GM18526 (cell line): ENCODE measurements around the gene TTC21A.

Source experiments
- POLR2A ChIP-seq: IDR thresholded peaks from 3 replicates; pipeline ENCODE4 v1.6.1; 2011; ENCODE audit not compliant: insufficient read length; ENCODE audit errors: extremely low read depth

Gene TTC21A

DNA sequence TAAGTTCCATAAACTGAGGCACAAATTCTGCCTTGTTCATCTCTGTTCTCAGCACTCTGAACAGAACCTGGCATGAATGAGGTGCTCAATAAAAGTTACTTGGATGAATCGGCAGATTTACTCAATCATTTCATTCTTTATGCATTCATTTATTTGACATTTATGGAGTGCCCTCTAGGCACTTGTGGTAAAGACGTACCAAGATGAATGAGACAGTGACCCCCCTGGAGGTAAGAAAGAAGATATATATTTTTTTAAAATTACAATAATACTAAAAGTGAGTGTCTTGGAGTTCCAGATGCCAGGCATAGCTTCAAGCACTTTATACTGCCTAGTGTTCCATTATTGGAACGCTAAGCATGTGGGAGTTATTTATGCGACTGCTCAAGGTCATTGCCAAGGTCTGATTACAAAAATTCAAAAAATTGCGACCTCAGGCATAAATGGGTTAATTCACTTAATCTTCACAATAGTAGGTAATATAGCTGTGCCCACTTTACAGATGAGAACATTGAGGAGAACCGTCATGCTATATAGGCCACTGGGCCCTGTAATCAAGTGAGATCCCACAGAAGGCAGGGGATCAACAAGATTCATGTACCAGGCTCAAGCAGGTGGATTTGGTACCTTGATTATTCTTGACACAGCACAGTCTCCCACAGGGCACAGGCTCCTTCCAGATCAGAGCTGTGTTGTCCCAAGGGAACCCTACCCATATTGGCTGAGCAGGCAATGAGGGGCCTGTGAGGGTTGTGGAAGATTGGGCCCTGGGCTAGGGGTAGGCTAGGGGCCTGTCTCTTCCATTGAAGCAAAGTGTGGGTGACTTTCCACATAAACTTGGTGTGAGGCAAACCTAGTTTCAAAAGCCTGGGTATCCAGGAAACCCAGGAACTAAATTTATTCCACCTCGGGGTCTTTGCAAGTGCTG, 74.2 kb downstream of the TTC21A start:
- no peak for TF ChIP-seq POLR2A

DNA sequence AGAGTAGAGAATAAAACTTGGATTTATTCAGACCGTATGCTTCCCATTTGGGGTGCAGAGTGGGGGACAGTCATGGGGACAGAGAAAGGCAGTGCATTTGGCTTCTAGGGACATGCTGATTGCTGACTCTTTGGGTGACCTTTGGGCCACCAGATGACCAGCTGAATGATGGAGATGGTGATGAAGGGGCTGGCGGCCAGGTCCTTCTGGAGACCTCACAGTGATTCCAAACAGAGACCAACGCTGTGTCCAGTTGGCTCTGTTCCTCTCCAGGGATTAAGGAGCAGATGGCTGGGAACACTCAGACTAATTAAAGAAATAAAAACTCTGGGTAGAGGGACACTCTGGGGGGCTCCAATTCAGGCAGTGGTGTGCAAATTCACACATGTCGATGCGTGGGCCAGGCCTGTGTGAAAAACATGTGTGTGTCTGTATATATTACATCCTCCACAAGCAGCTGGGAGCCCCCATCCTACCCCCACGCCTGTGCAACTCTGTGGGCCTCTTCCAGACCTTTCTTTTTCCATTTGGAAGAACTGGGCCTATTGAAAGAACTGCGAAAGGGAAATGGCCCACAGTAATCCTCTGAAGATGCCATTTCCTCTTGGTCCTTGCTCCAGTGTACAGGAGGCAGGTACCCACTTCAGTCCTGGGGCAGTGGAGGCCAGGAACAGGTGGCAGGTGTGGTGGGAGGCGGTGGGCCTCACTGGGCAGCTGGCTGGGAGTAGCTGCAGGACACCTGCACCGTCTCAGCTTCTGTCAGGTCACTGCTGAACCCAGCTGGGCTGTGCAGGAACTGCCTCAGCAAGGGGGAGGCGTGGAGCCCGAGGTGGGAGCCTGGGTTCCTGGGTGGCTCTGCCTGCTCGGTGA, 76.0 kb downstream of the TTC21A start:
- TF ChIP-seq POLR2A = no peak

DNA sequence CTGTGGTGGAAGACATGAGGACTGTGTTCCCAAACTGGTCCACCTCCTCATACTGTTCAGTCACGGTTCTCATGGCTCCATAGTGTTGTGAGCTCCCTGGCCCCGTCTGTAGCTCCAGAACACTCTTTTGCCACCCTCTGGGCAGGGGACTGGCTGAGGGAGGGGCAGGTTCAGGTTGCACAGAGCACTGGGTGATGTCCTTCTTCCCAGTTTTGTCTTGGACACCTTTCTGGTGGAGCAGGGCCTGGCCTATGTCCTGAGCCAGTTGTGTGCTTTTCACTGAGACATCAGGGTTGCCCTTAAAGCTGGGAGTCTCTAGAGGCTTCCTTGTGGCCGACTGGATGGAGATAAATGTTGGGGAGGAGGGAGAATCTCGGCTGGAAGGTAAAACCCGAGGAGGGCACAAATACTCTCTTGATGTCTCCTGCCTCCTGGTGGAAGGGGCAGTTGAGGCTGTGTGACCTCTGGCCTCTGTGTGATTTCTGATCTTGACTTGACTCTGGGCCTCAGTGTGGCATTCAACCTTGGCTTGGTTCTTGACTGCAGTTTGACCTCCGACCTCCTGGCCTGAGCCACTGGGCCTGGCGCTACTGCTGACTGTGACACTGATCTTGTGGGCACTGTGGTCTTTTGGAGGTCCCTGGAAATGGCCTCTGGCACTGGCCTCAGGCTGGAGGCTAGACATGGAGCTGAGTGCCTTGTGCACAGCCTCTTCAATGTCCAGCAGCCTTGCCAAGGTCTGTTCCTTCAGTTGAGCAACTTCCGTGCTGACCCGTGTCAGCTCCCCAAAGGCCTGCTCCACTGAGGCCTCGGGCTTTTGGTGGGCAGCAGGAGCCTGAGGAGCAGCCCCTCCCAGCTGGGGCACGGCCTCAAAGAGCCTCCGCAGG, 76.8 kb downstream of the TTC21A start:
- no peak for TF ChIP-seq POLR2A

DNA sequence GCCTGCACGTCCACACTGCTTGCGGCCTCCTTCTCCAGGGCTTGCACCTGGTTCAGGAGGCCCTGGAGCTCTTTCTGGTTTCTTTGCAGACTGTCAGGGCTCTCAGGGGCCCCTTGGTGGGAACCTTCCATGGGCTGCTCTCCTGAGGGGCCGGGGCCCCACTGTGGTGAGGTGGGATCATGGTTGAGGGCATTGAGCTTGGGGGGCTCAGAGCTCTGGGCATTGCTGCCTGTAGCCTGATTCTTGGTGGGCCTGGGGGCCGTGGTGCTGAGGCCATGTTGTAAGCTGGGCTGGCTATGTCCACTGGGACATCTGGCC, 77.4 kb downstream of the TTC21A start:
- TF ChIP-seq POLR2A = no peak

DNA sequence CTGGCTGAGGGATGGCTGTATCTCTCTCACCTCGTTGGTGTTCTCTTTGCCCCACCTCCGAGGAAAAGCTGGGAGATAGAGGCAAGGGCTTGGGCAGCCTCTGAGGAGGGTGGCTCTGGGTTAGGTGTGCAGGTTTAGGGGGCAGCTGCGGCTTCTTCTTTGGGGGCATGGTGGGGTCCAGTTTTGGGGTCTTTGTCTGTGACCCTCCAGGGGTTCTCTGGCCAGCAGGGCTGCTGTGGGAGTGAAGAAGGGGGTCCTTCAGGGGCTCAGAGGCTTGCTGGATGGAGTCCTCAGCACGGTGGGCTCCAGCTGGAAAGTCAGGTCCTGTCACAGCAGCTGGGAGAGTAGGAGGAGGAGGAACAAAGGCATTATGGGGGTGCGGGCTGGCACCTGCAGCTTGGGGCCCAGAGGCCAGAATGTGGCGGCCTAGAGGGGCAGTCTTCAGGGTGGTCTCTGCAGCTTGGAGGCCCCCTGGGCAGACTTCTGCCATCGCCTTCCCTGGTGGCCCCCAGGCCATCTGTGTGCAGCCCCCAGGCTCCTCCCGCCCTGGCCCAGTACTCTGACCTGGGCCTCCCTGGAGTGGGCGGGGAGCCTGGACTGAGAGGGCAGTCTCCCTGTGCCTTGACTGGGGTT, 78.0 kb downstream of the TTC21A start:
- TF ChIP-seq POLR2A = no peak

DNA sequence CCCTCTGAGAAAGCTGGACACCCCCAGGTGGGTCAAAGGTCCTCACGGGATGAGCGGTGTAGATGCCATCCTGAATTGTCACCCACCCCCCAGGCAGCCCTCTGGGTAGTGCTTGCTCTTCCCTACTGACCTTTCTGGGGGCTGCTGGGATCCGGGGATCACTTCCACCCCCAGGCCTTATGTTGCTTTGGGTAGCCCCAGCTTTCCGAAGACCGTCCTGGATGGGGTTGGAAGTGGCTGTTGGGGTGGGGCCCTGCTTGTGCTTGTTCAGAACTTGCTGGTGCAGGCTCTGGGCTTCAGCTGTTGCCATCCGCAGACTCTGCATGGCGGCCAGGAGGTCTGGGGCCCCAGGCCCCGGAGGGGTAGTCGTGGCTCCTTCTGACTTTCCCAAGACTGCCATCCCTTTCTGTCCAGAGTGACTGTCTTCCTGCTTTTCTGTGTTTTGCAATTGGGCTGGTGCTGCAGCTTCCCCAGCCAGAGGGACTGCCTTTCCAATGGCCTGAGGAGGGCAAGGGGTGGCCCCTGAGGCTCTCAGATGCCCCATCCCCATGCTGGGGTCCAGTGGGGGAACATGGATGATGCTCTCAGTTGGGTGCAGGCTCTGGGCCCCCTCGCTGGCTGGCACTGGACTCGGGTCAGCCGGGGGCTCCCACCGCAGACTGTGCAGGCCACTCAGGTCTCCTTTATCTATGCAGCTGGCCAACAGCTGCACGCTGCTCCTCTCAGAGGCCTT, 78.6 kb downstream of the TTC21A start:
- TF ChIP-seq POLR2A = no peak

DNA sequence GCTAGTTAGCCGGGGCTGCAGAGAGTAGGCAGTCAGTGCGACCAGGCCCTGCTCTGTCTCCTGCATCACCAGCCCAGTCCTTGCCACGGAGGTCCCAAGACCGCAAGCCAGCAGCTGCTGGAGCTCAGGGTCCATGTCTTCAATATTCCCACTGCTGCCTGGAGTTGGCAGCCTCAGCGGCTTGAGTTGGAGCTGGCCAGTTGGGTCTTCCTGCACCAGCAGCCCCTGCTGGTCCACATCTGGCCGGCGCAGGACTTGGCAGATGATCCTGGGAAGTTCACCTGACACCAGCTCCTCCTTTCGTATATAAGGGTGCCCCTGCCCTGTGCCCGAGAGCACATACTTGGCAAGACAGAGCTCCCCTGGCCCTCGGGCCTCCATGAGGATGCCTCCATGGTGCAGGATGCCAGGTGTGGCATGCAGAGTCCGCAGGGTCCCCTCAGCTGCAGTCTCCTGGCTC, 79.2 kb downstream of the TTC21A start:
- TF ChIP-seq POLR2A = no peak

DNA sequence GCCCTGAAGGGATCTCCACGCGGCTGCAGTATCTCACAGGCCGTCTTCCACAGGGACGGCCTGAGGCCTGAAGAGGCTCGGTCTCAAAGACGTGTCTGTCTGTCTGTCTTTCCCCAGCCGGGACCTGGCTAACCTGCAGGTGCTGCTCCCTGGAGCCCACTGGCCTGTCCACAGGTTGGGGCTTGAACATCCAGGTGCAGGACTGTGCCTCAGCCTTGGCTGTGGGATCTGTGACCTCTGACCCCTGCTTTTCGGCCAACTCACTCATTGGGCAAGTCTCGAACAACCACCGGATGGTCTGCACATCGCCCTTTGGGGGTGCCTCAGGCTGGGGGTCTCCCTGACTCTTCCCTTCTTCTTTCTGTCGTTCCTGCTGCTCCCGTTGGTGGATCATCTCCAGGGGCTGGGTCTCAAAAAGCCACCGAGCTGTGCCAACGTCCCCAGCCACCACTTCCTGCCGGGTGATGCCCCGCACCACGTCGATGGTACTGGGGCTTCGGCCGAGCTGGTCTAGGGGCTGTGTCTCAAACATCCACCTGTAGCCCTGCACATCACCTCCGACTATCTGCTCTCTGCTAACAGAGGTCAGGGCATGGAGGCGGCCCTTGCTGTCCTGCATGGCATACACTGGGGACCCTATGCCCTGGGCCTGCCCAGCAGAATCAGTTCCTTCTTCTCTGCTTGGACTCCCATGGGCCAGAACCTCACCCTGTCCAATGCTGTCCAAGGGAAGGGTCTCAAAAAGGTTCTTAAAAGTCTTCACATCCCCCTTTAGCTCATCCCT, 80.1 kb downstream of the TTC21A start:
- TF ChIP-seq POLR2A = no peak
